Mononuclear cell (primary cell): ENCODE data around the gene WDR31. TPM values are rescaled to one million over a fixed set of nuclear protein-coding genes. Genes with fewer than 3 reads are reported as not detected.

ENCODE experiments used
- H3K27me3 ChIP-seq: 2 replicates; pipeline ENCODE4 v1.6.0; 2011; ENCODE audit warnings: low read length, control low read depth; ENCODE audit not compliant: insufficient read depth
- H3K4me1 ChIP-seq: 2 replicates; pipeline ENCODE4 v1.5.1; 2011; ENCODE audit warnings: mild to moderate bottlenecking, low read length, control low read depth; ENCODE audit not compliant: insufficient read depth
- H3K4me3 ChIP-seq: 2 replicates; pipeline ENCODE4 v1.5.1; 2011; ENCODE audit warnings: mild to moderate bottlenecking, low read length, moderate library complexity
- H3K9me3 ChIP-seq: 2 replicates; pipeline ENCODE4 v1.5.1; 2011; ENCODE audit warnings: low read depth, mild to moderate bottlenecking, control low read depth, low read length
- total RNA-seq: library from RNA; depleted of rRNA; stranded (reverse); fragments of >200 nt; gene quantifications from one replicate; pipeline ENCODE4 v1.2.3, GENCODE V29; 2012

WDR31 gene
- total RNA-seq, 1 donor: 0.21 TPM

DNA sequence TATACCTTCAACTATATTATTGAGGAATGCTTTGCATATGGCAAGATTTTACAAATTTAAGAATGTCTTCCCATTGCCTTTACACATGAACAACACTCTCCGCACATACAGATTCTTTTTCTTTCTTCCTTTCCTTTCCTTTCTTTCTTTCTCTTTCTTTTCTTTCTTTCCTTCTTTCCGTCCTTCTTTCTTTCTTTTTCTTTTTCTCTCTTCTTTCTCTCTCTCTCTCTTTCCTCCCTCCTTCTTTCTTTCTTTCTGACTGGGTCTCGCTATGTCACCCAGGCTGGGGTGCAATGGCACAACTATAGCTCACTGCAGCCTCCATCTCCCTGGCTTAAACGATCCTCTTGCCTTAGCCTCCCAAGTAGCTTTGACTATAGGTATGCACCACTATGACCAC is 13.8 kb downstream of the WDR31 start:
- Histone ChIP-seq H3K4me1 (no peaks in the 10 kb centered on the region), H3K4me3 (no peak overlapping the region), H3K27me3 (no peaks in the 10 kb centered on the region), H3K9me3 (no peaks in the 10 kb centered on the region)

- H3K9me3 ChIP-seq: no peaks in the 10 kb centered on the region
- no peaks in the 10 kb centered on the region for H3K4me1 ChIP-seq
- H3K4me3 ChIP-seq: no peak overlapping the region
- no peaks in the 10 kb centered on the region for H3K27me3 ChIP-seq
Observed at GRCh38 chr9:113322671-113323070, 17.4 kb downstream of the WDR31 start.

GRCh38 chr9:113320051-113320450 is 20.0 kb downstream of the WDR31 start:
- Histone ChIP-seq H3K27me3 (no peaks in the 10 kb centered on the region), H3K4me1 (no peaks in the 10 kb centered on the region), H3K4me3 (no peak overlapping the region), H3K9me3 (no peaks in the 10 kb centered on the region)

DNA sequence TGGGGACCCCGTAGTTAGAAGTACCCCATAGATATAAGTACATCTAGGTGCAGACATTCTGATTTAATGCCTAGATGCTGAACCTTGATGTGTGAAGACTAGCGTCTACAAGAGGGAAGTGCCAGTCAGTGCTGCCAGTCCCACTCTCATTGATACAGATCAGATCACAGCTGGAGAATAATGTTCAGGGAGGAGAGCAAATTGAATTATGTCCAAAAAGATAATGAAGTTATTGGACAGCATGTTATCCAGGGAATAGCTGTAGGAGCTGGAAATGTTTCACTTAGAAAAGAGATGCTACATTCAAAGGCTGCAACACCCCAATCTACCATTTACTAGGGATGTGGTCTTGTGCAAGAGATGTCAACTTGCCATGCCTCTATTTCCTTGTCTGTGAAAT is 21.0 kb downstream of the WDR31 start:
- Histone ChIP-seq H3K27me3 (no peaks in the 10 kb centered on the region), H3K4me3 (no peak overlapping the region), H3K4me1 (no peaks in the 10 kb centered on the region), H3K9me3 (no peaks in the 10 kb centered on the region)

DNA sequence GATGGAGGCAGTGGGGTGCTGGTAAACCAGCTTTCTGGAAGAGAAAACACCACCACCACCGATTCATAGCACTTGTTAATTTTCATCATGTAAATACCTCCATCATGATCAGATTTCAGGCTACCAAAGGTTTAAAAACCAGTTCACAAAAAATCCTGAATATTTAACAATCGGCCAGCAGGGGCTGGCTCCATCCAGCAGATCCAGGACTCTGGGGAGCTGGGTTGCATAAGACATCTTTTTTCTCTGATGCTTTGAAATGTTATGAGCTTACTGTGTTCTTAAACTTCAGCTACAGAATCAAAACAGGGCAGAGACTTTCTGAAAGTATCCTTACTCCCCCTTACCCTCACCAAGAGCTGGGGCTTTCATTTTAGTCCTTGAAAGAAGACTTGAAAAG is 22.3 kb downstream of the WDR31 start:
- Histone ChIP-seq H3K4me3 (no peak overlapping the region), H3K27me3 (no peaks in the 10 kb centered on the region), H3K9me3 (no peaks in the 10 kb centered on the region), H3K4me1 (no peaks in the 10 kb centered on the region)

DNA sequence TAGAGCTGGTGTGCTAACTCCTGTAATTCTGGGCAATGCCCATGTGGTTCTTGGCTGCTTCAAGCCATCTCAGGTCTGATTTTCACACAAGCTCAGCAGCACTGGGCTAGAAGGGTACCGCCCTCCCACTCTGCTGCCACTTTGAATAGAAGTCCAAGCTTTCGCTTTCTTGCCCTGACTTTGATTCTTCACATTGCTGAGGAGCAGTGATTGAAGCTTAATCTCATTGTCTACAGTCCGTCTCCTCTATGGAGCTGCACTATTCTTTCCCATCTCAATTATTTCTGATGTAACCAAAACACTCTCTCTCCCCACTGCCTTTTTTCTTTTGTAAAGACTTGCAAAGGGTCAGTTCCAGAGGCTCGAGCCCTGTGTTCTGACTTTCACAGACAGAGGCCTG is 24.0 kb downstream of the WDR31 start:
- H3K4me3 ChIP-seq: no peak overlapping the region
- H3K27me3 ChIP-seq: no peaks in the 10 kb centered on the region
- H3K9me3 ChIP-seq: no peaks in the 10 kb centered on the region
- no peaks in the 10 kb centered on the region for H3K4me1 ChIP-seq

- no peaks in the 10 kb centered on the region for H3K4me1 ChIP-seq
- no peaks in the 10 kb centered on the region for H3K9me3 ChIP-seq
- H3K27me3 ChIP-seq: no peaks in the 10 kb centered on the region
- no peak overlapping the region for H3K4me3 ChIP-seq
Observed at GRCh38 chr9:113315231-113315630, 24.8 kb downstream of the WDR31 start.

GRCh38 chr9:113313261-113313660 is 26.8 kb downstream of the WDR31 start:
- H3K4me1 ChIP-seq: no peaks in the 10 kb centered on the region
- no peaks in the 10 kb centered on the region for H3K9me3 ChIP-seq
- no peaks in the 10 kb centered on the region for H3K27me3 ChIP-seq
- H3K4me3 ChIP-seq: no peak overlapping the region

- Histone ChIP-seq H3K4me3 (no peak overlapping the region), H3K9me3 (no peaks in the 10 kb centered on the region), H3K27me3 (no peaks in the 10 kb centered on the region), H3K4me1 (no peaks in the 10 kb centered on the region)
Observed at GRCh38 chr9:113311961-113312360, 28.1 kb downstream of the WDR31 start.

GRCh38 chr9:113310538-113310937 is 29.5 kb downstream of the WDR31 start:
- Histone ChIP-seq H3K4me1 (no peaks in the 10 kb centered on the region), H3K9me3 (no peaks in the 10 kb centered on the region), H3K4me3 (no peak overlapping the region), H3K27me3 (no peaks in the 10 kb centered on the region)

GRCh38 chr9:113309204-113309813 is 30.8 kb downstream of the WDR31 start:
- H3K27me3 ChIP-seq: no peaks in the 10 kb centered on the region
- H3K9me3 ChIP-seq: no peaks in the 10 kb centered on the region
- no peaks in the 10 kb centered on the region for H3K4me1 ChIP-seq
- H3K4me3 ChIP-seq: no peak overlapping the region

GRCh38 chr9:113307396-113307975 is 32.6 kb downstream of the WDR31 start:
- no peaks in the 10 kb centered on the region for H3K9me3 ChIP-seq
- H3K27me3 ChIP-seq: no peaks in the 10 kb centered on the region
- no peaks in the 10 kb centered on the region for H3K4me1 ChIP-seq
- no peak overlapping the region for H3K4me3 ChIP-seq

GRCh38 chr9:113306566-113306965 is 33.5 kb downstream of the WDR31 start:
- Histone ChIP-seq H3K4me3 (no peak overlapping the region), H3K27me3 (no peaks in the 10 kb centered on the region), H3K9me3 (no peaks in the 10 kb centered on the region), H3K4me1 (no peaks in the 10 kb centered on the region)

DNA sequence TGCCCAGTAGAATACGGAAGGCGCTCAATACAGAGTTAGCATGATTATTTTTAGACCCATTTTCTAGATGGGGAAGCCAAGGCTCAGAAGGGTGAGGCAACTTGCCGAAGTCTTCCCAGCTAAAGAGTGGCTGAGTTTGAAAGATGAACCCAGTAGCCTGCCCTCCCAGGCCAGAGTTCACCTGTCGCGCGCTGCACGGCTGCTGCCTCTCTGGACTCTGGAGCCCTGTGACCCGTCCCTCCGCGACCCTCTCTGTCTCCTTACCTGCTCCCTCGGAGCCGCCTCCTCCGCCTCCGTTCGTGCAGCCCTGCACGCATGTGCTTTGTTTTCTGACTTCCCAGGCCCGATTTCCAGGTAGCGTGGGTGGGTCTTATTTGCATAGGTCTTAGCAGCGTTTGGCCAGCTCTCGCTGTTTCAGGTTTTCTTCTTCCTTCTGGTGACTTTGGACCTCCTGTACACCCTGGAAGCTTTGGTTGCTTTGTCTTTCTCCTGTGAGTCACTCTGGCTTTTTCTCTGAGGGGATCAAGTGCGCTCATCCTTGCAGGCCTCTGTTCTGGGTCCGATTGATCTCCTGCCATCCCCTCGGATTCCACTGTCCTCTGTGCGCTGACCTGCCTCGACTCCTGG is 37.2 kb downstream of the WDR31 start, which contains the start of gene RNF183:
Gene RNF183, minus strand, starts transcription at position 585 of the 627 bp plus-strand sequence. CDS start 5,192 bp downstream, outside the sequence.
- H3K4me3 ChIP-seq: no peak within 1 kb of the TSS
- no peaks in the 10 kb centered on the region for H3K27me3 ChIP-seq
- peaks cover 8% of the 10 kb centered on the region for H3K4me1 ChIP-seq
- H3K9me3 ChIP-seq: no peaks in the 10 kb centered on the region

DNA sequence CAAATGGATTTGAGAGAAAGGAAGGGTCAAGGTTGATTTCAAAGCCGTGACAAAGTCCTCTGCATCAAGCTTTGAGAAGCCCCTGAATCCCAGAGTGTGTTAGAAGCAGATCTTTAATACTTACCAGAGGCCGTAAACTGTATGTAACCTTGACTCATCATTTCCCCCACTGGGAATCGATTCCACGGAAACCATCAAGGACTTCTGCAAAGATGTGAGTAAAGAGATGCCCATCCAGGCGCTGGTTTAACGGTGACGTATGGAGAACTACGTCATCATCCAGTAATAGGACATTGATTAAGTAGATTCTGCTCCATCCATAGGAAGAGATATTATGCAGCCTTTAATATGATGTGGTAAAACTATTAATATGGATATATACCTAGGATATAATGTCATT is 38.5 kb downstream of the WDR31 start:
- peaks cover 8% of the 10 kb centered on the region for H3K4me1 ChIP-seq
- no peaks in the 10 kb centered on the region for H3K9me3 ChIP-seq
- no peaks in the 10 kb centered on the region for H3K27me3 ChIP-seq
- no peak overlapping the region for H3K4me3 ChIP-seq

GRCh38 chr9:113299800-113300292 is 40.2 kb downstream of the WDR31 start:
- H3K9me3 ChIP-seq: no peaks in the 10 kb centered on the region
- H3K4me1 ChIP-seq: peaks cover 8% of the 10 kb centered on the region
- H3K27me3 ChIP-seq: no peaks in the 10 kb centered on the region
- no peak overlapping the region for H3K4me3 ChIP-seq
